SK-N-MC (cell line): ENCODE measurements around the gene AP3S2.
"Not testable (repeated sequence)": the region's sequence is repeated elsewhere in the genome, so short reads cannot be mapped to it uniquely, and the experiment has no call there.

Source experiments
- DNase-seq: peaks from one replicate; pipeline ENCODE4 v3.0.0-alpha.2; 2011; ENCODE audit warnings: low read depth, low spot score
- H3K27ac ChIP-seq: fragments of 200-600 bp; sonication (generic); 2 replicates; pipeline ENCODE4 v1.5.1; 2016; ENCODE audit warnings: mixed run types
- H3K36me3 ChIP-seq: fragments of 200-600 bp; sonication (generic); 2 replicates; pipeline ENCODE4 v1.6.1; 2017; ENCODE audit warnings: antibody characterized with exemption, low read length, mixed read lengths; ENCODE audit not compliant: insufficient read depth
- H3K4me3 ChIP-seq: fragments of 200-600 bp; sonication (generic); 2 replicates; pipeline ENCODE4 v1.5.1; 2016
- H3K9ac ChIP-seq: fragments of 200-600 bp; sonication (generic); 2 replicates; pipeline ENCODE4 v1.8.0; 2017; ENCODE audit warnings: mixed run types, mixed read lengths; ENCODE audit not compliant: insufficient read length
- H3K9me3 ChIP-seq: fragments of 200-600 bp; sonication (generic); 2 replicates; pipeline ENCODE4 v1.6.1; 2017; ENCODE audit warnings: low read depth, mild to moderate bottlenecking, antibody characterized with exemption, low read length, moderate library complexity, mixed read lengths
- EZH2 ChIP-seq: fragments of 200-600 bp; sonication (generic); IDR thresholded peaks from one replicate; pipeline ENCODE4 v1.6.1; 2017; ENCODE audit warnings: antibody characterized with exemption
- FOXP2 ChIP-seq: optimal IDR thresholded peaks from 2 replicates; pipeline ENCODE3; 2011; ENCODE audit warnings: mild to moderate bottlenecking, moderate library complexity; ENCODE audit not compliant: insufficient read depth; ENCODE audit errors: extremely low read length, control extremely low read depth
- POLR2AphosphoS5 ChIP-seq: IDR thresholded peaks from 2 replicates; pipeline ENCODE4 v1.6.1; 2012; ENCODE audit warnings: mild to moderate bottlenecking, low read depth, low read length, borderline replicate concordance

The AP3S2 gene

DNA sequence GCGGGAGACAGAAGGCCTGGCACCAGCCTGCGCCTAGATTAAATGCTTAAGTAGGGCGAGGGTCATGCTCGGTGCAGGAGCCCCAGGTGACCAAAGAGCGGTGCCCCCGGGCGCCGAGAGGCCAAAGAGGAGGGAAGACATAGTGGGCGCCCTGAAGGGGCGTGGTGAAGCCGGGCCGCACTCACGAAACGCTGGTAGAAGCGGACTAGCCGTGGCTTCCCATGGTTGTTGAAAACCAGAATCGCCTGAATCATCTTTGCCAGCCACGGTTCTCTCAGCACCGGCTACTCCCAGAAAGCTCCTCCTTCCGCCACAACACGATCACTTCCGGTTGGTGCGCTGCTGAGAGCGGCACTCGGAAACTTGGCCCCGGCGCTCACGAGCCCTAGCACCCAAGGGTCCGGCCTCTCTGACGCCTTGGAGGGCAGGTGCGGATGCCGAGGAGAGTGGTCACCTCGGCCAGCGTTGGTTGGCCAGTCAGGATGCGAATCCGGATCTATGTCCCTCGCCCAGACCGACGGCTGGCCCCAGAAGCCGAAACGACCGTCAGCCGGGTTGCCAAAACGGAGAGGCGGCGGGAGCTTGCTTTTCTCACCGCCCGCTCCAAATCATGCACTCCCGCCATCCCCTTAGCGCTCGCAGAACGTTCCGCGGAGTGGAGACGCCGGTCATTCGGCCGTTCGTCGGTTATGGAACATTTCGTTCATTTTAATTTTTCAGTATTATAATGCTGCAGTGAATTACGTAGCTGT lies at the start of gene AP3S2:
Gene AP3S2 (minus strand): TSS at position 299 of the 752 bp plus-strand sequence. CDS start 45 bp downstream, at position 254.
- TF ChIP-seq POLR2AphosphoS5 (peak; percentile 94), EZH2 (no peak), FOXP2 (peak; percentile 84)
- Histone ChIP-seq H3K36me3 (peaks cover 3% of the 10 kb centered on the region), H3K27ac (peak within 1 kb of the TSS; percentile 78; the same call in 1 of the 2 replicates), H3K9me3 (no peaks in the 10 kb centered on the region), H3K4me3 (peak within 1 kb of the TSS; percentile 97), H3K9ac (peak within 1 kb of the TSS; percentile 94)
- peak; percentile 56 for DNase-seq

DNA sequence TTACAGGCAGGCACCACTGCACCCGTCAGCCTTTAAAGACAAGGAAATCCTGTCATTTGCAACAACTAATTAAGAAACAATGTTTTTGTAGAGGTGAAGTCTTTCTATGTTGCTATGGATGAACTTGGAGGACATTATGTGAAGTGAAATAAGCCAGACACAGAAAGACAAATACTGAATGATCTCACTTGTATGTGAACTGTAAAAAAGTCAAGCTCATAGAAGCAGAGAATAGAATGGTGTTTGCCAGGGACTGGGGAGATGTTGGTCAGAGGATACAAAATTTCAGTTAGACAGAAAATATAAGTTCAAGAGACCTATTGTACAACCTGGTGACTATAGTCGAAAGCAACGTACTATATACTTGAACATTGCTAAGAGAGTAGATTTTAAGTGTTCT lies 46.1 kb upstream of the AP3S2 start:
- no peak overlapping the region for H3K4me3 ChIP-seq
- H3K27ac ChIP-seq, result no peak overlapping the region
- TF ChIP-seq FOXP2, result no peak
- no peak overlapping the region for H3K9ac ChIP-seq
- H3K36me3 ChIP-seq, result no peaks in the 10 kb centered on the region
- DNase-seq, result no peak
- no peaks in the 10 kb centered on the region for H3K9me3 ChIP-seq

DNA sequence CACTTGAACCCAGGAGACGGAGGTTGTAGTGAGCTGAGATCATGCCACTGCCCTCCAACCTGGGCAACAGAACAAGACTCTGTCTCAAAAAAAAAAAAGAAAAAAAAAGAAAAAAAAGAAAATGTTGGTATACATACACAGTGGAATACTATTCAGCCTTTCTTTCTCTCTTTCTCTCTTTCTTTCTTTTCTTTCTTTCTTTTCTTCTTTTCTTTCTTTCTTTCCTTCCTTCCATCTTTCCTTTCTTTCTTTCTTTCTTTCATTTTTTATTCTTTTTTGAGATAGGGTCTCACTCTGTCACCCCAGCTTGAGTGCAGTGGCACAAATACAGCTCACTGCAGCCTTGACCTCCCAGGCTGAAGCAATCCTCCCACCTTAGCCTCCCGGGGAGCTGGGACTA lies 45.6 kb upstream of the AP3S2 start:
- DNase-seq, H3K36me3 ChIP-seq, H3K9me3 ChIP-seq, H3K27ac ChIP-seq, H3K9ac ChIP-seq, H3K4me3 ChIP-seq: not testable (repeated sequence)

DNA sequence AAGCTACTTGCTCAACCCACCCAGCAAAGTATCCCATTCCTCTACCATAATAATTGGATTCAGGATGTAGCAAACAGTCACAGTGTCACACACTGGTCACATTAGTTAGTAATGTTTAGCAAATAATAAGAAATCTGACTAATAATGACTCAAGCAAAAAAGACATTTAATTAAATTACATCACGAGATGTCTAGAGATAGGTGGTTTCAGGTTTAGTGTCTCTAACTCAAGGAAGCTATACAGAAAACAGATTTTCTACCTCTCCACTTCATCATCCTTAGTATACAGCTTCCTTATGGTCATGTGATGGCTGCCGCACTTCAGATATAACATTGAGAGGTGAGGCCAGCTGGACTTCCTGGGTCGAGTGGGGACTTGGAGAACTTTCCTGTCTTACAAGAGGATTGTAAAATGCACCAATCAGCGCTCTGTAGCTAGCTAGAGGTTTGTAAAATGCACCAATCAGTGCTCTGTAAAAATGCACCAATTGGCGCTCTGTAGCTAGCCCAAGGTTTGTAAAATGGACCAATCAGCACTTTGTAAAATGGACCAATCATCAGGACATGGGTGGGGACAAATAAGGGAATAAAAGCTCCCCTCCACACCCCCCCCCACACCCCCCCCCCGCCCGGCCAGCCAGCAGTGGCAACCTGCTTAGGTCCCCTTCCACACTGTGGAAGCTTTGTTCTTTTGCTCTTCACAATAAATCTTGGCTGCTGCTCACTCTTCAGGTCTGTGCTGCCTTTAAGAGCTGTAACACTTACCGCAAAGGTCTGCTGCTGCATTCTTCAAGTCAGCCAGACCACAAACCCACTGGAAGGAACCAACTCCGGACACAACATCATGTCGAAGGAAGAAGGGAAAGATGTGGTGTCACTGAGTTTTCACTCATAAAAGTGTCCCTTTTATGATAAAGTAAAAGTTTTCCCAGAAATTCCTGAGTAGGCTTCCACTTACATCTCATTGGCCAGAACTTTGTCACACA lies 43.9 kb upstream of the AP3S2 start:
- Histone ChIP-seq H3K4me3 (no peak overlapping the region), H3K36me3 (no peaks in the 10 kb centered on the region), H3K27ac (no peak overlapping the region), H3K9ac (no peak overlapping the region), H3K9me3 (no peaks in the 10 kb centered on the region)
- no peak for DNase-seq
- TF ChIP-seq FOXP2, result no peak
- no peak for TF ChIP-seq POLR2AphosphoS5
- no peak for TF ChIP-seq EZH2

DNA sequence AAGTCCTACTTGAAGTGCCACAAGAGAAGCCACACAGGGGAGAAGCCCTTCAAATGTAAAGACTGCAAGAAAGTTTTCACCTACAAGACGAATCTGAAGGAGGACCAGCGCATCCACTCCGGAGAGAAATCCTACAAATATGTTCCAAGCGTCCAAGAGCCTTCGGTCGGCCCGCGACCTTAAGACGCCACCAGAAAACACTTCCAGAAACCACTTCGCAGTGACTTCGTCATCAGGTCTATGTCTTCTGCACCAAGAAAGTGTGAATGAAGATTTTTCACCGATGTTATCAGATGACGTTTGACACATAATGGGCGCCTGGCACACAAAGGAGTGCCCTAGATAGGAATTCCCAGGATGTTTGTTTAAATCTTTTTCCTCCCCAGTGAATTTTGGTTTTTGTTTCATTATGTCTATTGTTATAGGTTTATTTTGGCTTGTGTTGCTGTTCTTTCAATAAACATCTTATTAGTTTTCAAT lies 43.0 kb upstream of the AP3S2 start:
- Histone ChIP-seq H3K9me3 (no peaks in the 10 kb centered on the region), H3K9ac (no peak overlapping the region), H3K4me3 (no peak overlapping the region), H3K36me3 (no peaks in the 10 kb centered on the region), H3K27ac (no peak overlapping the region)
- TF ChIP-seq POLR2AphosphoS5 (no peak), FOXP2 (no peak), EZH2 (no peak)
- DNase-seq, result no peak

DNA sequence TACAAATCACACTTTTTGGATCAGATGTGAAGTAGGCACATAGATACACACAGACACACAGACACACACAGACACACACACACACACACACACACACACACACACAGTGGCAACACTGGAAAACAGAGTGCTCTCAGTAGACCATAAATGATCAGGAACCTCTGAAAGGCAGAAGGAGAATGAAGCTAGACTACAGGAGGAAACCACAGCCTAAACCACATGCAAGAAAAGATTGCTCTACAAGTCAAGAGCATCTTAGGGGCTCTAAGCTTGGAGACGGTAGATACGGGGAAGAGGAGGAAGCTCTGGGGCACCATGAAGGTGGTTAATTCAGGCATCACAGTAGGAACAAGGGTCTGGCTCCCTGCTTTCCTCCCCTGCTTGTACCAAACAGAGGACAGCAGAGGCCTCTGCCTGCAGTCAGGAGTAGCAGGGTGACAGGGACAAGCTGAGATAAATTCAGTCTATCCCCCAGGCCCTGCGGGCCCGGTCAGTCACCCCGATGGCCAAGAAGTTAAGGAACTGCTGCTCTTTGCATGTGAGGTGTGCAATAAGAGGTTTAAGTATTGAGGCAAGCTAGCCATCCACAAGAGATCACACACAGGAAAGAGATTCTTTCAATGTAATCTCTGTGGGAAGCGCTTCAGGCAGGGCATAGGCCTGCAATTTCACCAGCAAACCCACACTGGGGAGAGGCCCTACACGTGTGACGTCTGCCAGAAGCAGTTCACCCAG lies 42.4 kb upstream of the AP3S2 start:
- Histone ChIP-seq H3K9ac (no peak overlapping the region), H3K36me3 (no peaks in the 10 kb centered on the region), H3K9me3 (no peaks in the 10 kb centered on the region), H3K27ac (no peak overlapping the region), H3K4me3 (no peak overlapping the region)
- TF ChIP-seq FOXP2, result no peak
- TF ChIP-seq EZH2, result no peak
- no peak for TF ChIP-seq POLR2AphosphoS5
- no peak for DNase-seq

DNA sequence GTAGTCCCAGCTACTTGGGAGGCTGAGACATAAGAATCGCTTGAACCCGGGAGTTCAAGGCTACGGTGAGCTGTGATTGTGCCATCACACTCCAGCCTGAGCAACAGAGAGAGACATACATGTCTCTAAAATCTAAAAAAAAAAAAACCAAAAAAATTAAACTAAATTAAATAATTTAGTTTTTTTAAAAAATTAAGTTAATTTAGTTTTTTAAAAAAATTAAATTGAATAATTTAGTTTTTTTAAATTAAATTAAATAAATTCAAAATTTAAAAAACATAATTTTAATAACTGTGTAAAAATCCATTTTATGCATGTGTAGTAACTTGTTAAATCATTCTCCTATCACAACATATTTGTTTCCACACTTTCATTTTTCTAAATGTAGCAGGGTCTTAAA lies 39.1 kb upstream of the AP3S2 start:
- DNase-seq, result no peak
- Histone ChIP-seq H3K36me3 (no peaks in the 10 kb centered on the region), H3K27ac (no peak overlapping the region), H3K4me3 (no peak overlapping the region), H3K9me3 (no peaks in the 10 kb centered on the region), H3K9ac (no peak overlapping the region)
- TF ChIP-seq EZH2 (no peak), FOXP2 (no peak), POLR2AphosphoS5 (no peak)

DNA sequence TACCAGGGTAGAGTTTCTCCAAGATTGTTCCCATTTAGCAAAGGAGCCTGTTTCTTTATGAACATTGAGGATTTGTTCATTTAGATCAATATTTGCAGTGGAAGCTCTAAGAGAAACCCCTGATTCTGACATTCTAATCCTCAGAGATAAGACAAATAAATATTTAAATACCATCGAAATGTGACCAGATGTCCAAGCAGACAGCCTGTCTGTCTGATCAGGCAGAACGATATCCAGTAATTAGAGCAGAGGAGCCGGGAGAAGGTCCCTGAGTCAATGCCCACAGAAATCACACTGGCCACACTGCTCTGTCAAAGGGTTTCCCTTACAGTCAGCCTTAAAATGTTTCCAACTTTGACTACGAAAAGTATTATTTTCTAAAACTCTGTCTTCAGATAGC lies 34.6 kb upstream of the AP3S2 start:
- no peak overlapping the region for H3K9ac ChIP-seq
- H3K4me3 ChIP-seq, result no peak overlapping the region
- no peak overlapping the region for H3K27ac ChIP-seq
- H3K36me3 ChIP-seq, result no peaks in the 10 kb centered on the region
- DNase-seq, result no peak
- TF ChIP-seq POLR2AphosphoS5 (no peak), FOXP2 (no peak), EZH2 (no peak)
- H3K9me3 ChIP-seq, result no peaks in the 10 kb centered on the region
